Heart left ventricle (tissue), 16 donors: ENCODE results near the gene GALNT9. TPM values are rescaled to one million over a fixed set of nuclear protein-coding genes. Genes with fewer than 3 reads are reported as not detected.
A peak's percentile ranks its signal among the peaks of the same experiment; 100 is the strongest.
"Not testable (repeated sequence)": the region's sequence is repeated elsewhere in the genome, so short reads cannot be mapped to it uniquely, and the experiment has no call there.

Experiments
- ATAC-seq, 4 donors: fragments of 200-7000 bp; cut with Tn5 transposase; one replicate each; pipeline ENCODE4 v1.9.1; 2020 to 2022; ENCODE audit warnings: moderate library complexity in 4 of 4, mild to moderate bottlenecking in 3 of 4, moderate number of reproducible peaks in 1 of 4
- DNase-seq, 5 donors: peaks; one replicate each; pipeline ENCODE4 v3.0.0-alpha.2; 2020
- H3K27ac ChIP-seq, 12 donors: fragments of 200-600 bp; sonication (generic) in 4 of 12; one replicate each; pipeline versions ENCODE4 v1.5.0 to v1.8.0; 2016 to 2022; ENCODE audit warnings: mild to moderate bottlenecking in 2 of 12
- H3K27me3 ChIP-seq, 9 donors: fragments of 200-600 bp; sonication (generic) in 2 of 9; one replicate each; pipeline versions ENCODE4 v1.5.1 to v1.8.0; 2016 to 2022; ENCODE audit warnings: mild to moderate bottlenecking in 3 of 9
- H3K36me3 ChIP-seq, 9 donors: fragments of 200-600 bp; sonication (generic) in 2 of 9; one replicate each; pipeline versions ENCODE4 v1.5.0 to v1.8.0; 2018 to 2022; ENCODE audit warnings: mild to moderate bottlenecking in 2 of 9
- H3K4me1 ChIP-seq, 12 donors: fragments of 200-600 bp; sonication (generic) in 4 of 12; one replicate each; pipeline versions ENCODE4 v1.5.0 to v1.8.0; 2016 to 2022; ENCODE audit warnings: mild to moderate bottlenecking in 3 of 12
- H3K4me3 ChIP-seq, 12 donors: fragments of 200-600 bp; sonication (generic) in 4 of 12; one replicate each; pipeline versions ENCODE4 v1.5.0 to v1.8.0; 2017 to 2022; ENCODE audit warnings: mild to moderate bottlenecking in 9 of 12, moderate library complexity in 4 of 12
- H3K9me3 ChIP-seq, 12 donors: fragments of 200-600 bp; sonication (generic) in 4 of 12; one replicate each; pipeline versions ENCODE4 v1.5.0 to v1.8.0; 2016 to 2022; ENCODE audit warnings: mild to moderate bottlenecking in 1 of 12
- POLR2A ChIP-seq, 2 donors: fragments of 450-650 bp; IDR thresholded peaks; one replicate each; pipeline ENCODE4 v1.6.1; 2017; ENCODE audit warnings: antibody characterized with exemption in 2 of 2, mild to moderate bottlenecking in 2 of 2, moderate library complexity in 2 of 2
- WGBS, 4 donors: extraction: QIAGEN DNeasy Blood & Tissue Kit in 2 of 4; methylation state at CpG; one replicate each; pipeline versions ENCODE4 v1.1.5 to v1.1.7; 2013 to 2018; 5-methylcytosine and 5-hydroxymethylcytosine counted together
- intact Hi-C, 10 donors: fragments of 100-400 bp; cut with DNase I; formaldehyde crosslinking; loops; one replicate each; pipeline versions ENCODE4 v1.11.1 to v1.14.2; 2022
- long read RNA-seq, 3 donors: library from polyadenylated mRNA; unstranded; transcript quantifications; one replicate each; pipeline ENCODE4 v2.0.0, GENCODE V29; 2020 to 2021
- polyA plus RNA-seq, 2 donors: library from polyadenylated mRNA; stranded (reverse); fragments of 200-250 nt; gene quantifications; one replicate each; pipeline ENCODE4 v1.2.3, GENCODE V29; 2013
- total RNA-seq, 9 donors: library from RNA; depleted of rRNA in 2 of 9; stranded (reverse); fragments of >200 nt in 2 of 9; fragmentation: NEBNext Ultra II Directional in 3 of 9; extraction: Animal tissue kit (Norgen Biotek cat#: 25700) in 3 of 9; gene quantifications; one replicate each; pipeline versions ENCODE4 v1.1.0 to v1.2.4, GENCODE V29; 2016 to 2023
- TF ChIP-seq, protein P1 (sequence below), 12 donors: fragments of 200-600 bp; sonication (generic) in 4 of 12; IDR thresholded peaks; one replicate each; pipeline versions ENCODE4 v1.5.0 to v1.8.0; 2018 to 2022; ENCODE audit warnings: antibody characterized with exemption in 12 of 12, mild to moderate bottlenecking in 5 of 12
- donor health status: ischemic (EF 13 %, LVEDD 7.1; RV severe dilation, severe dysfunction).
- donor health status: healthy with polysubstance abuse.
- donor health status: DM: no; HTN: yes; CAD: no.
- donor health status: DM: no; HTN: no; CAD: no.
- donor health status: ischemic (EF 25% LVEDD 6.9; RV normal size, moderate dysfunction).
- donor health status: ischemic (EF 25% LVEDD 5.7; RV mildly dilated, moderate dysfunction).
- donor health status: healthy.
- donor health status: DM: yes; HTN: yes; CAD: no.
- donor health status: ischemic (EF 35%, LVEDD 5.7; RV mildly dilated, moderate dysfunction).
- donor health status: nonischemic (EF 11% LVEDD 7.7; RV severe dilation, severe dysfunction).
- donor health status: DM: yes; HTN: yes; CAD: no.
- donor health status: PGD.
- donor health status: ischemic (EF 29% LVEDD 5.4; RV normal size, mild dysfunction).
- donor health status: nonischemic (EF 23%, LVEDD 6.1; RV moderate dilation, normal function).

The GALNT9 gene
- total RNA-seq, result 10 to 100 TPM in 1 of 9 donors, not detected in 8; 10.3 TPM
- not detected for polyA plus RNA-seq
- long read RNA-seq, donor 1, result 0 reads
- long read RNA-seq, donor 2, result 0 reads
- long read RNA-seq, donor 3, result 0 reads

DNA sequence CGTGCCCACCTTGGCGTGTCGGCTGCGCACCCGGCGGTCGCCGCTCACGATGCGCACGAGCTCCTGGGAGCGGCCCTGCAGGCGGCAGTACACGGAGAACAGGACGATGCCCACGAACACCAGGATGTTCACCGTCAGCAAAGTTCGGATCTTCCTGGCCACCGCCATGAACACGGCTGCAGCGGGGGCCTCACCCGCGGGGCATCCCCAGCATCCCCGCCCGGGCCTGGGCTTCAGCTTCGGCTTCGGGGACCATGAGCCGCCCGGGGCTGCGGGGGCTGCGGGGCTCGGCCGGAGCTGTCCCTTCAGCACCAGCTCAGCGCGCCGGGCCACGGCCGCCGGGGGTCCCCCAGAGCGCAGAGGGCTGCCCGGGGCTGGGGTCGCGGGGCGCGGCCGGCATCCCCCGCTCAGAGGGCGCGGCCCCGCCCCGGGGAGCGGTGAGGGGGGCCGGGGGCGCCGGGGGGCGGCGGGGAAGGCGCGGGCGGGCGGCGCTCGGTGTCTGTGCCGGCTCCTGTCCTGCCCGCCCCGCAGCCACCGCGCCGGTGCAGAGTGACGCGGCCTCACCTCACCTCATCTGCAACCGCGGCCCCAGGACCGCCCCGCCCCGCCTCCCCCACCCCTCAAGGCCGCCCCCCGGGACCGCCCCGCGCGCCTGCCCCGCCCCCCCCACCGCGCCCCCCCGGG, at the start of gene GALNT9:
Gene GALNT9 (minus strand): TSS at position 554 of the 684 bp plus-strand sequence. CDS start 386 bp downstream, at position 168.
- WGBS, 4 donors, result 0 to 5% (median 4%) methylated on average over 9 to 84 of the region's 86 CpGs
- H3K27me3 ChIP-seq, result peaks cover 33 to 93% (median 61%) of the 10 kb centered on the region in 9 donors
- DNase-seq (no peak), ATAC-seq (peak in 1 of 4 donors; percentile 37)
- H3K4me3 ChIP-seq, result peak within 1 kb of the TSS in 1 of 12 donors; percentile 25
- intact Hi-C loops, result no loop called here
- no peak within 1 kb of the TSS for H3K27ac ChIP-seq
- no peak for TF ChIP-seq POLR2A (IDR thresholded peaks at IDR 0.05)
- TF ChIP-seq, protein P1, sequence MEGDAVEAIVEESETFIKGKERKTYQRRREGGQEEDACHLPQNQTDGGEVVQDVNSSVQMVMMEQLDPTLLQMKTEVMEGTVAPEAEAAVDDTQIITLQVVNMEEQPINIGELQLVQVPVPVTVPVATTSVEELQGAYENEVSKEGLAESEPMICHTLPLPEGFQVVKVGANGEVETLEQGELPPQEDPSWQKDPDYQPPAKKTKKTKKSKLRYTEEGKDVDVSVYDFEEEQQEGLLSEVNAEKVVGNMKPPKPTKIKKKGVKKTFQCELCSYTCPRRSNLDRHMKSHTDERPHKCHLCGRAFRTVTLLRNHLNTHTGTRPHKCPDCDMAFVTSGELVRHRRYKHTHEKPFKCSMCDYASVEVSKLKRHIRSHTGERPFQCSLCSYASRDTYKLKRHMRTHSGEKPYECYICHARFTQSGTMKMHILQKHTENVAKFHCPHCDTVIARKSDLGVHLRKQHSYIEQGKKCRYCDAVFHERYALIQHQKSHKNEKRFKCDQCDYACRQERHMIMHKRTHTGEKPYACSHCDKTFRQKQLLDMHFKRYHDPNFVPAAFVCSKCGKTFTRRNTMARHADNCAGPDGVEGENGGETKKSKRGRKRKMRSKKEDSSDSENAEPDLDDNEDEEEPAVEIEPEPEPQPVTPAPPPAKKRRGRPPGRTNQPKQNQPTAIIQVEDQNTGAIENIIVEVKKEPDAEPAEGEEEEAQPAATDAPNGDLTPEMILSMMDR (IDR thresholded peaks at IDR 0.05), result no peak
- no peaks in the 10 kb centered on the region for H3K9me3 ChIP-seq
- H3K36me3 ChIP-seq, result no peaks in the 10 kb centered on the region
- peaks cover 0 to 34% (median 0%) of the 10 kb centered on the region in 12 donors for H3K4me1 ChIP-seq

DNA sequence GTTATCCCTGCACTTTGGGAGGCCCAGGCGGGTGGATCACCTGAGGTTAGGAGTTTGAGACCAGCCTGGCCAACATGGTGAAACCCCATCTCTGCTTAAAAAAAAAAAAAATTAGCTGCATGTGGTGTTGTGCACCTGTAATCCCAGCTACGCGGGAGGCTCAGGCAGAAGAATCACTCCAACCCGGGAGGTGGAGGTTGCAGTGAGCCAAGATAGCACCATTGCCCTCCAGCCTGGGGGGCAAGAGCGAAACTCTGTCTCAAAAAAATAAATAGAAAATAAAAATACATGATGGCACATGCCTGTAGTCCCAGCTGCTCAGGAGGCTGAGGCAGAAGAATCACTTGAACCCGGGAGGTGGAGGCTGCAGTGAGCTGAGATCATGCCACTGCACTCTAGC, 49.7 kb upstream of the GALNT9 start:
- 76 to 85% (median 83%) methylated on average over 6 of the region's 6 CpGs for WGBS, 4 donors
- H3K36me3 ChIP-seq, H3K9me3 ChIP-seq, DNase-seq, H3K4me1 ChIP-seq, ATAC-seq, H3K27ac ChIP-seq, H3K4me3 ChIP-seq, intact Hi-C loops: not testable (repeated sequence)
- peaks cover 11 to 52% (median 41%) of the 10 kb centered on the region in 9 donors for H3K27me3 ChIP-seq

DNA sequence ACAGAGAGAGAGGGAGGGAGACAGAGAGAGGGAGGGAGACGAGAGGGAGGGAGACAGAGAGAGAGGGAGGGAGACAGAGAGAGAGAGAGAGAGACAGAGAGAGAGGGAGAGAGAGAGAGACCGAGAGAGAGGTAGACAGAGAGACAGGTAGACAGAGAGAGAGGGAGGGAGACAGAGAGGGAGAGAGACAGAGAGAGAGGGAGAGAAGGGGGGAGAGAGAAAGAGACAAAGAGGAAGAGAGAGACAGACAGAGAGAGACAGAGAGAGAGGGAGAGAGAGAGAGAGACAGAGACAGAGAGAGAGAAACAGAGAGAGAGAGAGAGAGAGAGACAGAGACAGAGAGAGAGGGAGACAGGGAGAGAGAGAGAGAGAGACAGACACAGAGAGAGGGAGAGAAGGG, 47.8 kb upstream of the GALNT9 start:
- WGBS, 4 donors, result 33 to 45% (median 41%) methylated on average over 2 of the region's 2 CpGs
- H3K27ac ChIP-seq, result no peak overlapping the region
- no peaks in the 10 kb centered on the region for H3K9me3 ChIP-seq
- no peak for DNase-seq
- H3K4me3 ChIP-seq, result no peak overlapping the region
- peaks cover 11 to 67% (median 47%) of the 10 kb centered on the region in 9 donors for H3K27me3 ChIP-seq
- H3K36me3 ChIP-seq, result no peaks in the 10 kb centered on the region
- ATAC-seq, result no peak
- H3K4me1 ChIP-seq, result no peaks in the 10 kb centered on the region
- intact Hi-C loops, result no loop called here
- no peak for TF ChIP-seq POLR2A (IDR thresholded peaks at IDR 0.05)
- TF ChIP-seq, protein P1 (IDR thresholded peaks at IDR 0.05), result no peak

DNA sequence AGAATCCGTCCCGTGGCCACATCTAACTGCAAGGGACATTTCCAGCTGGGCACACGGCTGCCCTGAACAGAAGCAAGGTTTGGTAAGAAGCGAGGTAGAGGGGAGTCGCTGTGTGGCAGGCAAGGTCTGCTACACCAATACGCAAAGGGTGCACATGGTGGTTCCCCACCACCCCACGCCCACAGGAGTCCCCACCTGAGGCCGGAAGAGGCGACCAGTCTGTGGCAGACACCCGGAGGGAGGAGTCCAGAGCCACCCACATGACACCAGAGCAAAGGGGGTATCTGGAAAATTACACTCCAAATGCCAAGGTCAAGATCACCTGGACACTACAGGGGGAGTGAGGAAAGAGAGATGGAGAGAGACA, 47.1 kb upstream of the GALNT9 start:
- 51 to 65% (median 59%) methylated on average over 10 of the region's 10 CpGs for WGBS, 4 donors
- TF ChIP-seq, protein P1 (IDR thresholded peaks at IDR 0.05), result no peak
- no peak for TF ChIP-seq POLR2A (IDR thresholded peaks at IDR 0.05)
- Histone ChIP-seq H3K4me3 (no peak overlapping the region), H3K9me3 (peaks cover 0 to 4% (median 3%) of the 10 kb centered on the region in 12 donors), H3K4me1 (no peaks in the 10 kb centered on the region), H3K27me3 (peaks cover 14 to 74% (median 50%) of the 10 kb centered on the region in 9 donors), H3K27ac (no peak overlapping the region), H3K36me3 (no peaks in the 10 kb centered on the region)
- DNase-seq (no peak), ATAC-seq (no peak)
- intact Hi-C loops, result no loop called here
